Activated CD4-positive, alpha-beta T cell treated with anti-CD3 and anti-CD28 coated beads, Interleukin-10, Interleukin-2, amounts not matched to agents 100 ng/mL and 50 ng/mL, durations not matched to agents 16 hours and 8 hours (primary cell): ENCODE results near the gene SULT1A1.
"Not testable (repeated sequence)": the region's sequence is repeated elsewhere in the genome, so short reads cannot be mapped to it uniquely, and the experiment has no call there.

Experiments used
- DNase-seq: peaks from one replicate; pipeline ENCODE4 v3.0.0-alpha.2; 2020

Gene SULT1A1

GRCh38 chr16:28590384-28591340 lies 19.2 kb downstream of the SULT1A1 start:
- no peak for DNase-seq

DNA sequence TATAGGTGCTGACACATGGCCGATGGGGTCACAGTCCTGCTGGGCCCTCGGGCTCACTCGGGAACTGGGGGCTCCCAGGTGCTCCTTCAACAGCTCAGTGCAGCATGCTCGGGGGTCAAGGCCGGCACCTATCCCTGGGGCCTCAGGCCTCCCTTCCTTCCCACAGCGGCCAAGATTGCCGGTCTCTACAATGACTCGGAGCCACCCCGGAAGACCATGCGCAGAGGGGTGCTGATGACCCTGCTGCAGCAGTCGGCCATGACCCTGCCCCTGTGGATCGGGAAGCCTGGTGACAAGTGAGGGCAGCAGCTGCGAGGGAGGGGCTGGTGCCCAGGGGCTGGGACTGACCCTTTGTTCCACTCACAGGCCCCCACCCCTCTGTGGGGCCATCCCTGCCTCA lies 19.9 kb downstream of the SULT1A1 start:
- DNase-seq = no peak

- DNase-seq = no peak
These were observed 20.8 kb downstream of the SULT1A1 start for GRCh38 chr16:28589069-28589468.

GRCh38 chr16:28587386-28587785 lies 22.5 kb downstream of the SULT1A1 start:
- DNase-seq = no peak

DNA sequence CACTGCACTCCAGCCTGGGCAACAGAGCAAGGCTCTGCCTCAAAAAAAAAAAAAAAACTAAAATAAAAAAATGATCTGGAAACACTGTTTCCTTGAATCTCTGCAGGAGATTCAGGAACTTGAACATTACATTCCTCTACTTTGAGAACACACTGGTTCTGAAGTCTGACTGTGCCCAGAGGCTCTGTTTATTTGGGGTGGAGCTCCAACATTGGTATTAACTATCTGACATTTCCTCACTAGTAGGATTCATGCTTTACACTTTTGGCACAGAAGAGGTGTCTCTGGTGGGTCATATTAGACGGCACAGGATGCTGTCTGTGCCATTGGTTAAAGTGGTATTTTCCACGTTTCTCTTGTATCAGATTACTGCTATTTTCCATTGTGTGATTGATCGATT lies 23.4 kb downstream of the SULT1A1 start:
- DNase-seq = no peak

- DNase-seq = no peak
These were observed 24.2 kb downstream of the SULT1A1 start for GRCh38 chr16:28585674-28586073.

DNA sequence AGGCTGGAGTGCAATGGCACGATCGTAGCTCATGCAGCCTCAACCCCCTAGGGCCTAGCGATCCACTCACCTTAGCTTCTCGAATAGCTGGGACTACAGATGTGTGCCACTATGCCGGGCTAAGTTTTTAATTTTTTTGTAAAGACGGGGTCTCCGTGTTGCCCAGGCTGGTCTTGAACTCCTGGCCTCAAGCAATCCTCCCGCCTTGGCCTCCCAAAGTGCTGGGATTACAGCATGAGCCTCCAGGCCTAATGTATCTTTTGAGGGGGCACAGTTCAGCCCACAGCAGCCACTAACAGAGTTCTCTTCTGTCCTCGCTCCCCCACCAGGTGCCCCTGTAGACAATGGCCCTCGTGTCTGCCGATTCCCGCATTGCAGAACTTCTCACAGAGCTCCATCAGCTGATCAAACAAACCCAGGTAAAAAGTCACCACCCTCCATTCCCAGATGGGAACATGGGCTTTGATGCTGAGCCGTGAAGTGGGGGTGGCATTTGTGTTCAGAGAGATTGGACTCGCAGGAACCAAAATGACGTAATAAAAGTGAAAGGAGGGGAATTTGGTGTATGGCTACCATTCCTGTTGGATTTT lies 29.0 kb downstream of the SULT1A1 start:
- no peak for DNase-seq

DNA sequence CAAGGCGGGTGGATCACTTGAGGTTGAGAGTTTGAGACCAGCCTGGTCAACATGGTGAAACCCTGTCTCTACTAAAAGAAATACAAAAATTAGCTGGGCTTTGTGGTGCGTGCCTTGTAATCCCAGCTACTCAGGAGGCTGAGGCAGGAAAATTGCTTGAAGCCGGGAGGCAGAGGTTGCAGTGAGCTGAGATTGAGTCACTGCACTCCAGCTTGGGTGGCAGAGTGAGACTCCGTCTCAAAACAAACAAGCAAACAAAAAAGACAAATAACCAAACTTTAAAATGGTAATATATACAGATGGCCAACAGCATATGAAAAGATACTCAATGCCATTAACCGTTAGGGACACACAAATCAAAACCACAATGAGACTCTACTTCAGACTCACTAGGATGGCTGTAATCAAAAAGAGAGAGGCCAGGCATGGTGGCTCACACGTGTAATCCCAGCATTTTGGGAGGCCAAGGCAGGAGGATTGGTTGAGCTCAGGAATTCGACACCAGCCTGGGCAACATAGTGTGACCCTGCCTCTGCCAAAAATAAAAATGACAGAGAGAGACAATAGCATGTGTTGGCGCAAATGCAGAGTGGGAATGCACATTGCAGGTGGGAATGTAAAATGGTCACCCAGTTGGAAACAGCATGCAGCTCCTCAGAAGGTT lies 34.3 kb downstream of the SULT1A1 start:
- DNase-seq = no peak

DNA sequence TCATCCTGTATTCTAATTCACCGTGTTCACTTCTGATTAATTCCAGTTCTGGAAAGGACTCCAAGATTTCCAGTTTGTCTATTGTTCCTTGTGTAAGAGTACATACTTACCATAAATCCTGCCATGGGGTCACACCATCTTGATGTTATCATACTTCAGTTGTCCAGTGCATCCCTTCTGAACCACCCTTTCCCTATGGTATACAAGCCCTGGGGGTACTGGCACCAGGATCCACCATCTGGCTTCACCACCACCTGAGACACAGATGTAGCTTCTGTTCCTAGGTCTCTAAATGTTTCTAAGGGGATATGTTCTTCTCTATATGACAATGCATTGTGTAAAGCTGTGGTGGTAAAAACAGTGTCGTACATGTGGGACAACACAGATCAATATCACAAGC lies 34.9 kb downstream of the SULT1A1 start:
- DNase-seq = no peak

GRCh38 chr16:28573738-28574718 lies 35.8 kb downstream of the SULT1A1 start:
- DNase-seq = no peak

- DNase-seq = no peak
These were observed 36.9 kb downstream of the SULT1A1 start for GRCh38 chr16:28572696-28573510.

- DNase-seq = no peak
These were observed 39.7 kb downstream of the SULT1A1 start for GRCh38 chr16:28569968-28570752.

DNA sequence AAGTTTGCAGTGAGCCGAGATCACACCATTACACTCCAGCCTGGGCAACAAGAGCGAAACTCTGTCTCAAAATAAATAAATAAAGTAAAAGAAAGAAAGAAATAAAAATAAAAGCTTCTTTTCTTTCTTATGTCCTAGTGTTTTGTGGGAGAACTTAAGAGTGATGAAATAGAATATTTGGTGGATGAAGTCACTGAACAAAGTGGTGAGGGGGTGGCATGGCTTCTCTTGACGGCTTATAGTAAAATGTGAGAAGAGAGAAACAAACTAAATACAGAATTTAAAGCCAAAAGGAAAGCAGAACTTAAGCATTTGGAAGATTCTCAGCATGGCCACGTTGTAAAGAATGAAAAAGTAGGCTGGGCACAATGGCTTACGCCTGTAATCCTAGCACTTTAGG lies 40.8 kb downstream of the SULT1A1 start:
- DNase-seq = no peak

- DNase-seq = no peak
These were observed 42.6 kb downstream of the SULT1A1 start for GRCh38 chr16:28567292-28567691.

DNA sequence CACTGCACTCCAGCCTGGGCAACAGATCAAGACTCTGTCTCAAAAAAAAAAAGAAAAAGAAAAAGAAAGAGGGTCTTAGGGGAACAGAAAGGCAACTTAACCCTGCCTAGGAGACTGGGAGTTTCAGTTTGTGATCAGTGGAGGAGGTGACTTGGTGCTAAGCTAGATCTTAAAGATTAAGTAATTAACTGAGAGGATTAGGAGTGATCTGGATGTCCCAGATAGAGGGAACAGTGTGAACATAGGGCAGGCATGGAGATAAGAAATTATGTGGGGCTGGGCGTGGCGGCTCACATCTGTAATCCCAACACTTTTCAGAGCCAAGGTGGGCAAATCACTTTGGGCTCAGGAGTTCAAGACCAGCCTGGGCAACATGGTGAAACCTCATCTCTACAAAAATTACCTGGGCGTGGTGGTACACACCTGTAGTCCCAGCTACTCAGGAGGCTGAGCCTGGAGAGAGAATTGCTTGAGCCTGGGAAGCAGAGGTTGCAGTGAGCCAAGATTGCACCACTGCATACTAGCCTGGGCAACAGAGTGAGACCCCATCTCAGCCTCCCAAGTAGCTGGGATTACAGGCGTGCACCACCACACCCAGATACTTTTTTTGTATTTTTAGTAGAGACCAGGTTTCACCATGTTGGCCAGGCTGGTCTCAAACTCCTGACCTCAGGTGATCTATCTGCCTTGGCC lies 43.5 kb downstream of the SULT1A1 start:
- DNase-seq = not testable (repeated sequence)

DNA sequence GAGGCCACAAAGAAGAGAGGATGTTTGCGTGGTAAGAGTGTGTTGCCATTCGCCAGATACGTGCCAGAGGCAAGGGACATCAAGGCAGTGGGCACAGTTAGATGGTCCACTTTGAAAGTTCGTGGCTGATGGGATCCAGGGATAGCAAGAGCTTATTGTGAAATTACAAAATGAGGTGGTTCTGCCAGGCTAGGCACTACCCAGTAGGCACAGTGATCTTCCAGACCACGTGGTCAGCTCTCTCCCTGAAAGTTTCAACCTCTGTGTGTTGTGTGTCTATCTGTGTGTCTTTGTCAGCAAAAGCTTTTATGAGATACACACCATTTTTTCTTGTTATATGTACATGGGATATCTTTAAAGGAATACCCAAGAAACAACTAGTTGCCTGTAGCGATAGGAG lies 46.6 kb downstream of the SULT1A1 start:
- DNase-seq = no peak

DNA sequence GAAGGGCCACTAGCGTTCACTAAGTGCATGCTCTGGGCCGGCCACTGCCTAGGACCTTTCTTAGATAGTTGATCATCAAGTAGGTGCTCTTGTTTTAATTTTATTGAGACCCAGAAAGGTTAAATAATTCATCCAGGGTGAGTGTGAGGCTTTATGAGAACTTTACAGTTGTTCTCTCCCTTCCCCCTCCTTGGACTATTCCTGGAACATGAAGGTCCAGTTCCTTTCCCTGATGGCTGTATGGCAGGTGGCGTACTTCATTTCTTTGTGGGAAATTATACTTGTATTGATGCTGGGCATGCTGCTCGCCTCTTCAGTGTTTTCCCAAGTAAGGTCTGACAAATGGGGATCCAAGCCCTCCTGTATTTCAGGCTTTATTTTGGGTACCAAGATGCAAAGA lies 47.6 kb downstream of the SULT1A1 start:
- no peak for DNase-seq

DNA sequence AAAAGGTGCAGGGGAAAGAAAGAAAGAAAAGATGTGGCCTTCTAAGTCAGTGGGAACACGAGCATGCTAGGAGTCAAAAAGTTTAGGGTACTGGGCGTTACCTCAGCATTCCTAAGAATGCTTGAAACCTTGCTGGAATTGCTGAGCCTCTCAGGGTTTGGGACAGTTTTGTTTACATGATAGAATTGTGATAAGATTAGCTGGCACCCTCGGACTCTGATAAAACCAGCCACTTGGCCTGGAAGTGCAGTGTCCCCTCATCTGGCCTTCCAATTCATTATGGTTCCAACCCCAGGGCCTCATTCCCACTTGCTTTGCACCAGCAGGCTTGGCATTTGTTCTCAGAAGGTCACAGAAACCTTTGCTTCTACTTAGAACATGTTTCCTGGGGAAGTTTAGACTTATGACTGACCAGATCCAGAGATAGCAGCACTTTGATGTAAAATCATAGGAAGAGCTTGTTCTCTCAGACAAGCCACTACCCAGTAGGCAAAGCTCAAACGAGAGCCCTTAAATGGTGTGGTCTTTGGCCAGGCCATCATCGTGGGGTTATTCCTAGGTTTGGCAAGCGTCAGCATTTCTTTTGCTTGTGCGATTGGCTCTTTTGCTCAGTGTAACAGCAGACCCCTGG lies 48.2 kb downstream of the SULT1A1 start:
- DNase-seq = no peak

- no peak for DNase-seq
These were observed 51.4 kb downstream of the SULT1A1 start for GRCh38 chr16:28558456-28558855.

DNA sequence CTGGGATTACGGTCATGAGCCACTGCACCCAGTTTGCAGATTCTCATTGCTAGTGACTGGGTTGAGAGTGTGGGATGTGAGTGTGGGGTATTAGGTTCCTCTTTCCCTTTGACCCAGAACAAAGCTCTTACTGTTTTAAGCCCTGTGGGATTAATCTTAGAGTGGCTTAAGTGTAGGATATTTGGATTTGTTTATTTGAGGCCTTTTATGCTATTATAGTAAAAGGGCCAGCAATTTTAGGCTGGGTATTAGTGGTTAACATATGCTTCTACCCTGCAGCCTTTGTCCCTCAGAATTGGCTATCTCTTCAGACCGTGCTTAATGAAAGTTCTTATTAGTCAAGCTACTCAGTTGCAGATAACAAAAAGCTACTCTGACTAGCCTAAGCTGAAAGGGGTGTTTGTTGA lies 52.9 kb downstream of the SULT1A1 start:
- DNase-seq = no peak
